GM21717 (cell line): ENCODE data around the gene RGPD5.
"Not testable (repeated sequence)": the region's sequence is repeated elsewhere in the genome, so short reads cannot be mapped to it uniquely, and the experiment has no call there.

Experiments used
- ATAC-seq: cut with Tn5 transposase; IDR thresholded peaks from one replicate; pipeline ENCODE4 v1.9.1; 2021; ENCODE audit warnings: mild to moderate bottlenecking, moderate library complexity; ENCODE audit not compliant: unreplicated experiment

The RGPD5 gene

GRCh38 chr2:109794074-109794737 is at the start of gene RGPD5:
RGPD5 (plus strand) TSS chr2:109794305; CDS start chr2:109794466, 161 bp downstream.
- peak; percentile 99 for ATAC-seq

- not testable (repeated sequence) for ATAC-seq
Observed at GRCh38 chr2:109751572-109751971, 42.5 kb upstream of the RGPD5 start.

- not testable (repeated sequence) for ATAC-seq
Observed at GRCh38 chr2:109757163-109757824, 36.8 kb upstream of the RGPD5 start.

- not testable (repeated sequence) for ATAC-seq
Observed at GRCh38 chr2:109760265-109761042, 33.7 kb upstream of the RGPD5 start.

DNA sequence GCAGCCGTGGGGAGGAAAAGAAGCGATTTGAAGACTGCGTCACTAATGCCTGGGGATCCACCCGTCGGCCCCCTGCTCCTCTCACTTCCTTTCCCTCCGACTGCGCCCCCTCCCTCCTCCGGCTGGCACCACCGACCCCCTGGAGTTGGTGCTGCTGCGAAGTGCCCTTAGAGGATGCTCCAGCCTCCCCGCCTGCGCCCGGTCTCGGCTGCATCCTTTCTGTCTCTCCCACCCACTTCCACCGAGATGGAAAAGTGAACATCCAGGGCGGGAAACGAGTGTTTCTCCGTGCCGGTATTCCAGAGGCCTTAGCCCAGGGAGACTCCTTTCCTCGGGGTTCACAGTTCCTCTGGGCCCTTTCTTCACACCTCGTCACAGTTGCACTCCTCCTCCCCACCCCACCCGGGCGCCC is 33.1 kb upstream of the RGPD5 start:
- not testable (repeated sequence) for ATAC-seq

DNA sequence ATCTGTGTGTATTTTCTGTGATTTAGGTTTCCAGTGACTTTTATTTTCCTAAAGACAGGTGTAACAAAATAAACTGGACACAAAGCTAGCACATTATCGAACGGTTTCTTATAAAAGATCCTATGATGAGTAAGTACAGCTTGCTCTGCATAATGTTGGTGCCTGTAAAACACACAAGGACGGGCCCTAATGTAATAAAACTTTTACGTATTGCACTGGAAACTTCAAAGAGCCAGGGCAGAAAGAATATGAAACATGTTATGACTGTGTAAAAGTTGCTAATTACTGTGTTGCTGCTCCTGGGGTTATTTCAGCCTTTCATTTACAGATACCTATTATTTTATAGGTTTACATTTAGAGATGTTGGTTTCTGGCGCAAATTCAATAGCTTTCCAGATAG is 32.1 kb upstream of the RGPD5 start:
- ATAC-seq, result not testable (repeated sequence)

- ATAC-seq, result not testable (repeated sequence)
Observed at GRCh38 chr2:109766074-109766473, 28.0 kb upstream of the RGPD5 start.

DNA sequence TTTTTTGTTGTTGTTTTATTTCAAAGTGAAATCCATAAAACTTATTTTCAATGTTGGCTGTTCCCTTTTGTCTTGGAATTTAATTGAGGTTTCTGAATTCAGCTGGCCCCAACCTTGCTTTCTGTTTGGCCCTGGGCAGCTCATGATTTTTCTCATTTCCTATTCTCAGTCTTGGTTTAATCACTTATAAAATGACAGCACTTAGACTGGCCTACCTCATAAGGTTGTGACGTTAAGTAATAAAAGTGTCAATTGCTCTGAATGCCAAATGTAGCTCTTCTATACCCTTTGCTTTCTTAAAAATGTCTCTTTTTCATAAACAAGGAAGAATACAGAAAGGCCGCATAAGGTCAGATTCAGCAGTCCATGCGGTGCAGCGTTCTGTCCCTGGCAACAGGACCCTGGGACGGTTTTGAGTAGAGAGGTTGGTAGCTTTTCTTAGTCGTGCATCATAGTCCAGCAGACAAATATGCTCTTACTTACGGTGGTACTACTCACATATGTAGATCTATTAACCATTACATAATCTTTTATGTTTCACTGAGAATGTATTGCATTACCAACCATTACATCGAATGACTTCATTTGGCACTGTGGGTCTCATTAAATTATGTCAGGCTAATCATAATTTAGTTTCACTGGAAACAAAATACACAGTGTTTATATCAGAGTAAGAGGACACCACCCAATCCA is 27.1 kb upstream of the RGPD5 start:
- ATAC-seq, result not testable (repeated sequence)

DNA sequence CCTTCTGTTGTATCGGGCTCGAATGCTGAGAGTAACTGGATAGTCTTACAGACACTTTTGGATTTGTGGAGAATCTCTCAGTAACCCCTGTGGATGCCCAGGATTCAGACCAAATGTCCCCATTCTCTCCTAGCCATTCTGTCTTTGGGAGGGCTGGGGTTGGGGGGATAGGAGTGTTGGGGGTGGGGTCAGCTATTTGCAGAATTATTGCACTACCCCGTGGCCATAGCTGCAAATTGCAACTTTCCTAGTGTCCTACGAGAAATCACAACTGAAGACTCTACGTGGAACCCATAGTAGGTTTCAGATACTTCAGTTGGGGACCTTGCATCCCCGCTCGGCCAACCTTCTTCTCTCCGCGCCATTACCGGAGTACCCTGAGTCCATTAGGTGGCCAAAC is 25.2 kb upstream of the RGPD5 start:
- ATAC-seq, result not testable (repeated sequence)

DNA sequence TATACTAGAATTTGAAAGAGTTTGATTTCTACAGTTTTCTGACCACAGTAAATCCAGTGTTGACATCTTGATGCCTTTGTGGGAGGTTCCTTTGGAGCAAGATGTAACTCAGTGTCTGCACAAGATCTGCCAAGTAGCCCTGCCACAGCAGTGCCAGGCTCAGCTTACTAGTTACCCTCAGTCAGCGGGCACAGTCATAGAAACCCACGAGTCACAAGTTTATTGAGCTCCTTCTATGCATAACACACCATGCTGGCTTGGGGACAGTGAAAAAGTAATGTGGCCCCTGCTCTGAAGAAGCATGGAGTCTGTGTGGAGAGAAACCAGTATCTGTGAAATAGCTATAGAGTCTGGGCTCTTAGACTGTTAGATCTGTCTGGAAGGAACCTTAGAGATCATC is 15.0 kb upstream of the RGPD5 start:
- ATAC-seq, result not testable (repeated sequence)

DNA sequence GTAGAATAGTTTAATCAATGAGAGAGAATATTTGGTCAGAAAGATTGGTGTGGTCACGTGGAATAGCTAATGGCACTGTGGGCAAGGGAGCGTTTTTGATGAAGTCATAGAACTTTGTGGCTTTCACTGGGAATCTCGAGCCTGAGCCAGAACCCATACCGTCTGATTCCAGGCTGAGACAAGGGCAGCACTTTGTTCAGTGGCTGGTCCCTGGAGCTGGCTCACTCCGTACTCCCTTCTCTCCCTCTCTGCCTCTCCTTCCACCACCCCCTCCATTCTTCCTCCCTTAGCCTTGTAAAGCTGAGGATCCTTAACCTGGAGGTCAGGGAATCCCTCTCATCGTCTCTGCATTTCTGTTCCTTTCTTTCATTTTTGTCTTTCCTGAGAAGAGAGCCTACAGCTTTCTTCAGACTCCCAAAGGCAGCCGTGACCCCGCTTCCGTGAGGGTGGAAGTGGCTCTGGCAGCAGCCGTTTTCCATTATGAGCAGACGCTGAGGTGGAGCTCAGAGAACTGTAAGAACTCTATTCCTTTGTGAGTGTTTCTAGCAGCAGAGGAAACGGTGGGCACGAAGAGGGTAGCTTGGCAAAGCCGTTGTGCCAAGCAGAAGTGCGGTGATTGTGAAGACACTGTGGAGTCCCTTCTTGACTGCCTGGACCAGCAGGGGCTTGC is 12.8 kb upstream of the RGPD5 start:
- ATAC-seq, result not testable (repeated sequence)

- ATAC-seq, result not testable (repeated sequence)
Observed at GRCh38 chr2:109782446-109782993, 11.6 kb upstream of the RGPD5 start.

GRCh38 chr2:109791530-109792279 is 2.4 kb upstream of the RGPD5 start:
- ATAC-seq, result not testable (repeated sequence)

- not testable (repeated sequence) for ATAC-seq
Observed at GRCh38 chr2:109792659-109793058, 1.4 kb upstream of the RGPD5 start.

- peak; percentile 78 for ATAC-seq
Observed at GRCh38 chr2:109871129-109871751, 77.1 kb downstream of the RGPD5 start.

- not testable (repeated sequence) for ATAC-seq
Observed at GRCh38 chr2:109876625-109877024, 82.5 kb downstream of the RGPD5 start.

GRCh38 chr2:109882112-109882511 is 88.0 kb downstream of the RGPD5 start:
- ATAC-seq, result not testable (repeated sequence)

GRCh38 chr2:109888414-109888813 is 94.3 kb downstream of the RGPD5 start:
- ATAC-seq, result not testable (repeated sequence)

- ATAC-seq, result not testable (repeated sequence)
Observed at GRCh38 chr2:109889909-109890308, 95.8 kb downstream of the RGPD5 start.
